DMS53 (cell line): ENCODE measurements around the gene POTEF.
"Not testable (repeated sequence)": the region's sequence is repeated elsewhere in the genome, so short reads cannot be mapped to it uniquely, and the experiment has no call there.

ENCODE experiments used
- DNase-seq: peaks from one replicate; lab custom pipeline; 2025; lab: John Stamatoyannopoulos, UW

The POTEF gene

GRCh38 chr2:130152816-130153595, 24.0 kb upstream of the POTEF start:
- DNase-seq = no peak

DNA sequence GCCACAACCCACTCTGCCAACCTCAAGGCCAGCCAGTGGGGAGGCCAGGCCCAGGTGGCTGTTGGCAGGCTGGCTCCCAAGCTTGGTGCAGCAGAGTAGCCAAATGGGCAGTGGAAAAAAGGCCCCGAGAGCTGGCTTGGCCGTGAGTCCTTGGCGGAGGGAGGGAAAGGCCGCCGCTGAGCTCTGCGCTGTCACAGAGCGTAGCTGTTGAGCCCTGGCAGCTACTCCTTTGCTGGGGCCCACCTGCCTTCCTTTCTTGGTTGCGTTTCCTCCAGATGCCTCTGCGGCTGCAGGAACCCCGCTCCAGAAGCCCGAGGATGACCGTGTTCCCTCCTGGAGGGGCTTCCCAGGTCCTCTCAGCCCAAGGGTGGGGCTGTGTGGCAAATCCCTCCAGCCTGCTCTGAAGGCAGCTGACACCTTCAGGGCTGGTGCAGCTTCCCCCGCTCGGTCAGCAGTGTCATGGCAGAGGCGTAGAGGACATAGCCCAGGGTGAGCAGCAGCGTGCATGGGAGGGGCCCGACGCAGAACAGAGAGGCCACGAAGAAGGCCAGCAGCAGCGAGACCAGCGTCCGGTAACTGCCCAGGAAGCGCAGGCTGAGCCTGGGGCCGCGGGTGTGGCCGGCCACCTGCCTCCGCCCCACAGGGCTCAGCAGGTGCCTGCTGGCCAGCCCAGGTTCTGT, 23.3 kb upstream of the POTEF start:
- not testable (repeated sequence) for DNase-seq

- not testable (repeated sequence) for DNase-seq
Measured at GRCh38 chr2:130151145-130151512, 22.1 kb upstream of the POTEF start.

- no peak for DNase-seq
Measured at GRCh38 chr2:130150181-130151144, 21.4 kb upstream of the POTEF start.

DNA sequence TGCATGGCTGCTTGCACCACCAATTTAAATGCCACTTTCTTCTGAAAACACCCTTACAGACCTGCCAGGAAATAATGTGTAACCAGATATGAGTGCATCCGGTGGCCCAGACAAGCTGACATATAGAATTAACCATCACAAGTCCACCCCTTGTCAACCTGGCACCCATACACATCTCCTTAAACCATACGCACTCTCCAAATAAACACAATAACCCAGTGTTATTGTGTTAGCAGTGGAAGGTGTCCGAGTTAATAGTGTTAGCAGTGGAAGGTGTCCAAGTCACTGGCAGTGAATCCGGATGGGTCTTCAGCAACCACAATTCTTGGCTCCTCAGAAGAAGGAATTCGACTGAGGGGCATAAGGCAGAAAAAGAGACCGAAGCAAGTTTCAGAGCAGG, 19.5 kb upstream of the POTEF start:
- peak; percentile 12 for DNase-seq

GRCh38 chr2:130145006-130145414, 16.0 kb upstream of the POTEF start, which contains the start of gene CCDC74B:
Gene CCDC74B (minus strand): TSS chr2:130145112. CDS start chr2:130144996, 116 bp downstream.
- peak; percentile 72 for DNase-seq

DNA sequence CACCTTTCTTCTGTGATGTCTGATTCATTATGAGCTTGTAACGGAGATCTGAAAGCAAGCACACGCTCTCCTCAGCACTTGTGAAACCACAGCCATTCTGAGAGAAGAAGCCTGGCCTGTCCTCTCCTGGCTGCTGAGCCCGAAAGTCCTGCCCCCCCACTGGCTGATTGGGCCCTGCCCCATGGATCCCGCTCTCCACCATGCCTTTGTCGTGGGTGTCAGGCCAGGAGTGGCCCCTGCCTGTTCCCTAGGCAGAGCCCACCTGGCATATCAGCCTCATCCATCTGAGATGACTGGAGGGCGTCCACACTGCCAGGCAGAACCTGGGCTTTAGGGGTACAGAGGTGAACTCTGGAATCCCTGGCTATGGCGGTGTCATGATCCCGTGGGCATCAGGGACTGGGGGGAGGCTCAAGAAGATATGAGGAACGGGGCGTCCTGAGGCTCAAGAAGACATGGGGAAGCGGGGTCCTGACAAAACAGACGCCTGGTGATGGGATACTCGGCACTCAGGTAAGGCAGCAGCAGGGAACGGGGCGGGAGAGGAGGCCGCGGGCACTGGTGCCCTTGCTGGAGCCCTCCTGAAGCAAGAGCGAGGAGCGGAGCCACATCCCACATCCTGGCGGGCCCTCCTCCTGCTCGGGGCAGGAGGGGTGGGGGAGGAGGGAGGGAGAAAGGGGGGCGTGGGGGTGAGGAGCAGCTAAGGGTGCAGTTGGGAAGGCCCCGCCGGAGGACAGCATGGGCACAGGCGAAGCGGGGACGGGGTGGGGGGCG, 14.4 kb upstream of the POTEF start:
- DNase-seq = not testable (repeated sequence)

DNA sequence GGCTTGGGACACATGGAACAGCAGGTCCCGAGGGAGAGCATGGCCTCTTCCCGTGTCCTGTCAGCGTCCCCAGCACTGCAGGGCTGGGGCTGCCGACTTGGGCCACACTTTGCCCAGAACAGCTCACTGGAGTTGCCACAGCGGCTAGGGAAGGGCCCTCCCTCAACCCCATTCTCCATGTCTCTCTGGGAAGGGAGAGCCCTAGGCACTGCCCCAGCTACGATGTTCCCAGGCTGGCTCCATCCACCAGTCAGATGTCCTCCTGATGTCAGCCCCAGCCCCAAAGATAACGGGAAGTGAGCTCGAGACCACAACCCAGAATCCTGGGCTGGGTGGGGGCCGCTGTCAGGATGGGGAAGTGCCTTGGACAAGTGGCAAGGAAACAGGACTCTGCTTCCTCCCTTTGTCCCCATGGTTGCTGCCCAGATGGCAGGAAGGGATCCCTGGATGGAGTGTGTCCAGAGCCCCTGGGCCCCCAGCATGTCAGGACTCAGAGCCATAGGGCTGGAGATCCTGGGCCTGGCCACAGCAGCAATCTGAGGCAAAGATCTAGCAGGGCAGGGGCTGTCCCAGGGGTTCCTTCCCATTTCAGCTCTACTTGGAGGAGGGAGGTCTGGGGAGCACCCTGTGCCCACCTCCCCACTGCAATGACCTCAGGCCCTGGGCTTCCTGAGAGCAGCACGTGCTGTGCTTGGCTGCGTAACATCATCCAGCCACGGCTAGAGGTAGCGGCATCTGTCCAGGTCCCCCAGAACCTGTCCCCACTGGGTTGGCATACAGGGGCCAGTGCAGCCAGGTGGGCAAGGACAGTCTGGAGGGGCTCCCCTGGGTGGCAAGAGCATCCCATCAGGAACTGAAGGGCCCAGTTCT, 13.6 kb upstream of the POTEF start:
- not testable (repeated sequence) for DNase-seq

GRCh38 chr2:130141645-130142370, 12.8 kb upstream of the POTEF start:
- DNase-seq = not testable (repeated sequence)

DNA sequence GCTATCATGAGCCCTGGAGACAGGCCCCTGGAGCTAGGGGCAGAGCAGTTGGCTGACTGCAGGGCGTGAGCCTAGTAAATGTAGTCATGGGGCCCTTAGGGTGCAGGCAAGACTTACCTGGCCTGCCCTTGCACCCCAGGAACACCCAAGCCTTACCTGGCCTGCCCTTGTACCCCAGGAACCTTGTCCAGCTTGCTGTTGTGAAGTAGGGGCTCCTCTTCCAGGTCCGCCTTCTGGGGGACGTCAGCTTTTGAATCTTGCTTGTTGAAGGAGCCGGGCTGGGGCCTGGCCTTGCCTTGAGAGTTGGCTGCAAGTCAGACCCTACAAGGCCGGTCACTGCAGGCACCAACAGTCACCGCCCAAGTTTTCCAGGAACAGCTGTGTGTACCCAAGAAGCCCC, 12.0 kb upstream of the POTEF start:
- not testable (repeated sequence) for DNase-seq

GRCh38 chr2:130140516-130140915, 11.5 kb upstream of the POTEF start:
- not testable (repeated sequence) for DNase-seq

DNA sequence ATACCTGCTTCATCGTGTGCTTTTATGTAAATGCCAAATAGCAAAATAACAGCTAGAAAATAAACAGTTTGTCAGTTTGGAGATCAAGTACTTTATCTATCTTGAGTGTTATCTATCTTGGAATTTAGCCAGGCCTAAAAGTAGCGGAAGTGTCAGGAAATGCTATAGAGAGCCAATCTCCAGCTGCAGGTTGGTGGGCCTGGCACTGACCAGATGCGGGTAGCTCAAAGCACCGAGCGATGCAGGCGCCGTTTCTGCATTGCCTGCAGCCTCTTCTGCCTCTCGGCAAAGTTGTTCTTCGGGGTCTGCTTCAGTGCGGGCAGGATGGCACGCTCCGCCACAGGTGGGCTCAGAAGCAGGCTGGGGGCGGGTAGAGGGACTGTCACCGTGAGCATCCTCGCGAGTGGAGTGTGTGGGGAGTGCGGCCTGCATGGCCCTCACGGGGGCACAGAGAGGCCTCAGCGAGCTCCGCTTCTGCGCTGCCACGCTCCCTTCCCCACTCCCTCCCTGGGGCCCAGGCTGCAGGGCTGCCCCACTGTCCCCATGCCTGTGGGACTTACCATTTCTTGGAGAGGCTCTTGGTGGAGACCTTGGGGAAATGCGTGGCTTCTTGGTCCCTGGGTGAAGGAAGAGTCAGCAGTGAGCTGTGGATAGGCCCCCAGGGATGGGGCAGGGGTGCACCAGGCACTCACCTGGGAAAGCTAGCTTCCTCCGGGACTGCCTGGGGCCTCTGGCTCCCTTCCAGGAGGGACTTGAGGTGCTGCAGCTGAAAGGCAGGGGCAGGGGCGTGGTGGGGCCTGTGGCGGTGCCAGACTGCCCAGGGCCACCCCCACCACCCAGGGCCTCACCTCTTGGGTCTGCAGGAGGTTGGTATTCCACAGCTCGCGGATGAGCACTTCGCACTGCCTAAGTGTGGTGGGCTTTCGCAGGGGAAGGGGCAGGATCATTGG, 10.6 kb upstream of the POTEF start:
- not testable (repeated sequence) for DNase-seq

DNA sequence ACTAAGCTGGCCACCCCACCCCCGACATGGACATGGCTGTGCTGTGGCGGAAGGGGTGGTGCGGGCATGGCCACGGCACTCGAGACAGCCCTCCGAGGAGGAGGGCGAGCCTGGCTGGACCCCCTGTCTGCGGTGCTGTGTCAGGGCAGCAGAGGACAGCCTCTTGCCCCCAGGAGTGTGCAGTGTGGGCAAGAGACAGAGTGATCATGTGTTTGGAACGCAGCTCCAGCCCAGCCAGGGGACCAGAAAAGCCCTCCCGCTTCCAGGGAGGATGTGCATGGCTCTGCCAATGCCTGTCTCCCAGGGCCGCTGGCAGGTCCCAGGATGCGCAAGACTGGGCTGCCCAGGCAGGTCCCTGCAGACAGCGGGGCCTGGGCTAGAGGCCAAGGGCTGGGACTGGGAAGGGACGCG, 9.8 kb upstream of the POTEF start:
- DNase-seq = peak; percentile 0

GRCh38 chr2:130138326-130138725, 9.3 kb upstream of the POTEF start:
- DNase-seq = not testable (repeated sequence)

DNA sequence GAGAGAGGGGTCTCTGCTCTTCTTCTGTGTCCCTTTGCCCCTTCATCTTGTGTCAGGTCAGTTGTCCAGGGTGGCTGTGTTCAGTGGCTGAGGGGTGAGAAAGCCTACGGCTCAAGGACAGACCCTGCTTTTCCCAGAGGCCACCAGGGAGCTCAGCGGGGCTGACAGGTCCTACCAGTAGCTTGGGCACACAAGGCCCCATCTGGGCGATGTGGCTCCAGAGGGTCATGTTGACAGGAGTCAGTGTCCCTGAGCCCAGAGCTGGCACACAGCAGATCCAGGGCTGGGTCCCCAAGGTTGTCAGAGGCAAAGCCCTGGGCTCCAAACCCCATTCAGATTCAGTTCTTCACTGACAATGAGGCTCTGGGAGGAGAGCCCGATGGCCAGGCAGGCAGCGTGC, 8.1 kb upstream of the POTEF start:
- not testable (repeated sequence) for DNase-seq

GRCh38 chr2:130136546-130136945, 7.5 kb upstream of the POTEF start:
- DNase-seq = not testable (repeated sequence)

- DNase-seq = no peak
Measured at GRCh38 chr2:130135692-130136541, 6.9 kb upstream of the POTEF start.

DNA sequence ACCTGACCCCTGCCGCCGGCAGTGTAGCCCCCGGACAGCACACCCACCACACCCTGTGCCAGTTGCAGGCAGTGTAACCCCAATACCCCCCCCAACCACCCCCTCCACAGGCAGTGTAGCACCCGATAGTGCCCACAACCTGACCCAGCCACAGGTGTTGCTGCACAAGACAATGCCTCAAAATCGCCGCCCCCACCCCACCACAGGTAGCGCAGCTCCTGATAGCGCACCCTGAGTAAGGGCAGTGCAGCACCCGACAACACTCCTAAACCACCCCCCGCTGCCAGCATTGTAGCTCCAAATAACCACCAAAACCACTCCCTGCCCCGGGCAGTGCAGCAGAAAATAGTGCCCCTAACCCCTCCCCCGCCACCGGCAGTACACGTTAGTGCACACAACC, 558 bp downstream of the POTEF start:
- DNase-seq = not testable (repeated sequence)
